ENCODE measurements around the gene NCOA3.
"Not testable (repeated sequence)": the region's sequence is repeated elsewhere in the genome, so short reads cannot be mapped to it uniquely, and the experiment has no call there.

NCOA3 gene

DNA sequence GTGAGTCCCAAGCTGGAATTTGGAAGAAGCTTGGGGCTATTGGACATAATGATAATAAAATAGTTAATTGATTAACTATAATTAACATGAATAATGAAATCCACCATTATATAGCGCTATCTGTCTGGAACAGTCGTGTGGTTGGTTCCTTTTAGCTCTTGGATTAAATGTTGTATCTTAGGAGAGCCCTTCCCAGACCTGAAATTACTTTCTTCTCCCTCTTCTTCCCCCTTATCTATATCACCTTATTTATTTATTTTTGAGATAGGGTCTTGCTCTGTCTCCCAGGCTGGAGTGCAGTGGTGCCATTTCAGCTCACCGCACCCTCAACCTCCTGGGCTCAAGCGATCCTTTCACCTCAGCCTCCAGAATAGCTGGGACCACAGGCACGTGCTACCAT lies 64.6 kb downstream of the NCOA3 start:
- no peak for DNase-seq (ENCODE audit: low read depth)

DNA sequence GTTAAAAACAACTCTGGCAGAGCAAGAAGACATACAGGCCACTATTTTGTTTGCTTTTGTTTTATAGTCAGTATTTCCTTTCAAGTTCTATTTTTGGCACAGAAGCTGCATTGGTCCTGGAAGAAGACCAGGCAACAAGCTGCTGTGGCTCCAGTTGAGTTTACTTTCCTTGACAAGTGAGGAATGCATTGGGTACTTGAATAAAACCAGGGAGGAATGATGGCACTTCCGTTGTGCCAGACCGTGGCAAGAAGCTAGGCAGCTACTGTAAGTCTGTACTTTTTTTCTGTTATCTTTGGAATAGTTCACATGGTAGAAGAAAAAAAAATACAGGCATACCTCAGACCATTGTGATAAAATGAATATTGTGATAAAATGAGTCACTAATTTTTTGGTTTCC lies 66.3 kb downstream of the NCOA3 start:
- no peak for DNase-seq (ENCODE audit: low read depth)

DNA sequence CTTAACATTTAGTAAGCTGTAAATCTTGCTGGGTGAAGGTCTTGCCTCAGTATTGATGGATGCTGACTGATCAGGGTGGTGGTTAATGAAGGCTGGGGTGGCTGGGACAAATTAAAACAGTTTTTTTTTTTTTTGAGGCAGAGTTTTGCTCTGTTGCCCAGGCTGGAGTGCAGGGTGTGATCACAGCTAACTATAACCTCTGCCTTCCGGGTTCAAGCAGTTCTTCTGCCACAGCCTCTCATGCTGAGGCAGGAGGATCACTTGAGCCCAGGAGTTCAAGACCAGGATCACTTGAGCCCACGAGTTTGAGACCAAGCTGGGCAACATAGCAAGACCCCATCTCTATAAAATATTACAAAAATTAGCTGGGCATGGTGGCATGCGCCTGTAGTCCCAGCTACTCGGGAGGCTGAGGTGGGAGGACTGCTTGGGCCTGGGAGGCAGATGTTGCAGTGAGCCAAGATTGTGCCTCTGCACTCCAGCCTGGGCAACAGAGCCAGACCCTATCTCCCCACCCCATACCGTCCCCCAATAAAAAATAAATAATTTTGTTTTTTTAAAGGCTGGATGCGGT lies 67.2 kb downstream of the NCOA3 start:
- DNase-seq (ENCODE audit: low read depth) = no peak

DNA sequence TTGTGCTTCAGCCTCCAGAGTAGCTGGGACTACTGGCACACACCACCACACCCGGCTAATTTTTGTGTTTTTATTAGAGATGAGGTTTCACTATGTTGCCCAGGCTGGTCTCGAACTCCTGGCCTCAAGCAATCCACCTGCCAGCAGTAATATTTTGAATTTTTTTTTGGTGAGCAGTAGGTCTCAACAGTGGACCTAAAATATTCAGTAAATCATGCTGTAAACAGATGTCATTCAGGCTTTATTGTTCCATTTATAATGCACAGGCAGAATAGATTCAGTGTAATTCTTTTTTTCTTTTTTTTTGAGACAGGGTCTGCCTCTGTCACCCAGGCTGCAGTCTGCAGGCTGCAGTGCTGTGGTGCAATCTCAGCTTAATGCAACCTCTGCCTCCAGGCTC lies 69.7 kb downstream of the NCOA3 start:
- DNase-seq (ENCODE audit: low read depth) = no peak

DNA sequence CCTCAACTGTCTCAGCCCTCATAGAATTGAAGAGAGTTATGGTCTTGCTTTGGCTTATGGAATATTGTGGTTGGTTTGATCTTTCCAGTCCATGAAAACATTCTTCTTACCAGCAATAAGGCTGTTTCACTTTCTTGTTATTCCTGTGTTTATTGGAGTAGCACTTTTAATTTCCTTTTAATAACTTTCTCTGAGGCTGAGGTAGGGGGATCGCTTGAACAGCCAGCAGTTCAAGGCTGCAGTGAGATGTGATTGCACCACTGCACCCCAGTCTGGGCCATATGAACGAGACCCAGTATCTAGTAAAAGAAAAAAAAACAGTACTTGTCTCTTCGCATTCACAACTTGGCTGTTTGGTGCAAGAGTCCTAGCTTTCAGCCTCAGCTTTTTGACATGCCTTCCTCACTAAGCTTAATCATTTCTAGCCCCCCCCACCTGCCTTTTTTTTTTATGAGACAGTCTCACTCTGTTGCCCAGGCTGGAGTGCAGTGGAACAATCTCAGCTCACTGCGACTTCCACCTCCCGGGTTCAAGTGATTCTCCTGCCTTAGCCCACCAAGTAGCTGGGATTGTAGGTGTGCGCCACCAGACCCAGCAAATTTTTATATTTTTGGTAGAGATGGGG lies 70.5 kb downstream of the NCOA3 start:
- no peak for DNase-seq (ENCODE audit: low read depth)

DNA sequence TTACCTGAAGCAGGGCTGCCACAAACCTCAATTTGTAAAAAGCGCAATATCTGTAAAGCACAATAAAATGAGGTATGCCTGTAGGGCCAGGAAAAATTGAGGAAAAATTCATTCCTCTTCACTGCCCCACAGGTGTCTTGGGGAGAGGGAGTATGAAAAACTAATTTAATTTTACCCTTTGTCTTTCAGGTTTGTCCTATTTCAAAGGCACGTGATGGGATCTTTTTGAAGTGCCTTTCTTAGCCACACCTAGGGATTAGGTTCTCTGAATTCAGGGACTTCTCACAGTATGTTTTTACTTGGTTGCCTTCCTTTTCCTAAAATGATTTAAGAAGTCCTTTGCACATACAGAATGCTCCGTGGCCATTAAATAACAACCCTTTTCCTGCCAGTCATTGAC lies 71.9 kb downstream of the NCOA3 start:
- no peak for DNase-seq (ENCODE audit: low read depth)

DNA sequence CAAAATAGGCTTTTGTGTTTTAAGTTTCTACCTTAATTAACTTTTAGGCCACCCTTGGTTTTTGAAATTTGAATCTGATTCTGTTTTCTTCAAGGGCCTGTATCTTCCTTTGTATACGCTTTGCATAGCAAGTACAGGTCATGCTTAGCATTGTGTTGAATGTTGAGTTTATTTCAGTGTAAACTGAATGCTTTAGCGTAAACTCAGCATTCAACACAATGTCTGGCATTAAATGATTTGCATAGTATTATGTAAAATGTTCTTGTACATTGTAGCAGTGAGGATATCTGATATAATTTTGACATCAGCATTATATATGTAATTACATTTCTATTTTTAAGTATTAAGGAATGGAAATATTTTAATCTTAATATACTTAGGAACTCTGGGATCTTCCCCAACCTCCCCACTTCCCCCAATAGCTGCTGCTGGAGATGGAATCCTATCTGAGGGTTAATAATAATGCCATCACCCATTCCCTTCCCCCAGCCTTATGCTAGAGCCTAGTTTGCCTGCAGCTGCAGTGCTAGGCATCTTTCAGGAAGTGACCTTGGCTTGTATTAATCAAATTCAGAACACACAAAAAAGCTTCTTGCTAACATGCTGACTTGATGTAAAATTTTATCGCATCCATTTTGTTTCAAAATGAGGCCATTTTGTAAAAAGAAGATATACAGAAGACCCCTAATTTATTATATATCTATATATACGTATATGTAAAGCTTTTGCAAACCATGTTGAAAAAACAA lies 73.1 kb downstream of the NCOA3 start:
- DNase-seq (ENCODE audit: low read depth) = no peak

DNA sequence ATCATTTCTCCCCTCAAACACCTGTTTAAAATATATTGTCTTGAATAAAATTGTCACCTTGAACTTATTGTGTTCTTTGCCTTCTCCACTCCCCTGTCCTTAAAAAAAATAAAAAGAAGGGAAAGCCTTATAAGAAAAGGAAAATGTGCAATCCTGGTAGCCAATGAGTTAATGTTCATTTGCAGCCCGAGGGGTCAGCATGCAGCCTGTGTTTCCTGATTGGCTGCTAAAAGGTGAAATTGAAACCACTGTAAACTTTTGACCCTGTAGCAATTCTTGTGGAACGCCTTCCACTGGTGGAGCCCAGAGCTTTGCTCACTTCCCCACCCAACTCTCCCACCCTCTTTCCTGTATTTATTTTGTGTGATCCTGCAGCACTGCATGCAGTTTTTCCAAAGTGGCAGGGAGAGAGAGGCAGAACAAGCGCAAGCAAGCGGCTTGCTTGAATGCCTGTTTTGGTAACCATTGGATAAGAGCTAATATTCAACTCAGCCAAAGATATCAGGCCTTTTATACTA lies 74.9 kb downstream of the NCOA3 start:
- DNase-seq (ENCODE audit: low read depth) = no peak

DNA sequence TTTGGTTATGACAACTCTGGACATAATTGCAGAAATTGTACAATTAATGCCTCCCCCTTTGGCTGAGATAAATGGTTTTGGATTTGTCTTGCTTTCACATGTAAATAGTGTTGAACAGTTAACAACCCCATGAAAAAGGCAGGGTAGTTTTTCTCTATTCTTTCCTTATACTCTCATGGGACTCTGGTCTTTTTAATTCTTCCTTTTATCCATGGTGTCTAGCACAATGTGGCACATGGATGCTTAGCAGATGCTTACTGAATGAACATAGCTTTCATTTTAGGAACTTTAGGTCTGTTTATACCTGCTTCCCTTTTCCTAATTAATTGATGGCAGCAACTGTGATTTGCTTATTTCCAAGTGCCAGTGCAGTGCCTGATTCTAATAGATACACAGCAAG lies 75.6 kb downstream of the NCOA3 start:
- DNase-seq (ENCODE audit: low read depth) = no peak

DNA sequence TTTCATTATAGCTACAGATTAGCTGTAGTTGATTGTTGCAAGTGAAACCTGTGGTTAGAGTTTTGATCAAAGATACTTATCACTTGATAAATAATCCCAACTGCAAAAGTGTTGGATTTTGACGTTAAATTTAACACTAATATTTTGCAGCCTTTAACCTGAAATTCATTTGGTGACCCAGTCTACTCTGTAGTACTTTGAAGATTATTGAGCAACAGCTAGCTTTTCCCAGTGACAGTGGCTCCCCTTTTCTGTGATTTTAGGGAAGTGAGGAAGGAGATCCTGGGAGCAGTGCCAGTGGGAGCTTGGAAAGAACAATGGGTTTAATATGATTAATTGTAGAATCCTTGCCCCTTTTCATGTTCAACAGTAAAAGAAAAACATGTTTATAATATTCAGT lies 76.9 kb downstream of the NCOA3 start:
- no peak for DNase-seq (ENCODE audit: low read depth)

DNA sequence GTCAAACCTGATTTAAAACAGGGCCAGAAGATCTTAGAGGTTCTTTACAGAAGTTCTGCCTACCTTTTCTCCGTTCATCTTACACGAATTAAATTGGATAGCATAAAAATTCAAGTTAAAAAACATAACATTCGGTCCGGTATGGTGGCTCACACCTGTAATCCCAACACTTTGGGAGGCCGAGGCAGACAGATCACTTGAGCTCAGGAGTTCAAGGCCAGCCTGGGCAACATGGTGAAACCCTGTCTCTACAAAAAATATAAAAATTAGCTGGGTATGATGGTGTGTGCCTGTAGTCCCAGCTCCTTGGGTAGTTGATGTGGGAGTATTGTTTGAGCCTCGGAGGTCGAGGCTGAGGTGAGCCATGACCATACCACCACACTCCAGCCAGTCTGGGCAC lies 79.0 kb downstream of the NCOA3 start:
- DNase-seq (ENCODE audit: low read depth) = not testable (repeated sequence)

DNA sequence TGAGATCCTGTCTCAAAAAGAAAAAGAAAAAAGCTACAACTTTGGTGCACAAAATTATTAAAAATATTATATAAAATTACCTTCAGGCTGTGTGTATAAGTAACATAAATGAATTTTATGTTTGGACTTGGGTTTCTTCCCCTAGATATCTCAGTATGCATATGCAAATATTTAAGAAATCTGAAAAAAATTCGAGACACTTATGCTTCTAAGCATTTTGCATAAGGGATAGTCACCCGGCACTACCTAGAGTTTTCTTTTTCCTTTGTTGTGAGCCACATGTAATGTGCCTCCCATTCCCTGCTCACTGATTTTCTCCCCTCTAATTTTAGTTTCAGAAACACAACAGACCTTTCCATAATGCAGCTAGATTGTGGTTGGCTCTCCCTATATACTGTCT lies 79.4 kb downstream of the NCOA3 start:
- no peak for DNase-seq (ENCODE audit: low read depth)

DNA sequence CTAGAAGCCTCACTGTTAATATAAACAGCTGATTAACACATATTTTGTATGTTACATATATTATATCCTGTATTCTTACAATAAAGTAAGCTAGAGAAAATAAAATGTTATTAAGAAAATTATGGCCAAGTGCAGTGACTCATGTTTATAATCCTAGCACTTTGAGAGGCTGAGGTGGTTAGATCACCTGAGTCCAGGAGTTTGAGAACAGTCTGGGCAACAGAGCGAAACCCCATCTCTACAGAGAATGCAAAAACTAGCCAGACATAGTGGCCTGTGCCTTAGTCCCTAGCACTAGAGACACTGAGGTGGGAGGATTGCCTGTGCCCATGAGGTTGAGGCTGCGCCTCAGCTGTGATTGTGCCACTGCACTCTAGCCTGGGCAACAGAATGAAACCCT lies 81.9 kb downstream of the NCOA3 start:
- no peak for DNase-seq (ENCODE audit: low read depth)

DNA sequence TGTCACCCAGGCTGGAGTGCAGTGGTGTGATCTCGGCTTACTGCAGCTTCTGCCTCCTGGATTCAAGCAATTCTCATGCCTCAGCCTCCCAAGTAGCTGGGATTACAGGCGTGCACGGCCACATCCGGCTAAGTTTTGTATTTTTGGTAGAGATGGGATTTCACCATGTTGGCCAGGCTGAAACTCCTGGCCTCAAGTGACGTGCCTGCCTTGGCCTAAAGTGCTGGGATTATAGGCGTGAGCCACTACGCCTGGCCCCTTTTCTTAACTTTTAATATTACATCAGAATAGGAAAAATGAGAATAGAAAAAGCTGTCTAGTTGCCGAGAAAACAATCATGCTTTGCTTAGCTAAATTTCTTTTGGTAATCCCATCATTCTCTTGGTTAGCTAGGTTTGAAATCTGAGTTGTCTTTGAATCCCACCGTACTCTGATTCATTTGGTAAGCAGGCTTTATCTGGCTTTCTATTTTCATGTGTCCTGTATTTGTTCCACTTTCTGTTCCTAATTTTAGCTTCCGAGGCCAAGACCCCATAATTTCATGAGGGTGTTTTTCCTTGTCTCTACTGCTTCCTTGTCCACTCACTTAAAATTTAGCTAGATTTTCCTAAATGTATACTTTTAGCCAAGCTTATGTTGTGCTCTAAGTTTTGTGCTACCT lies 83.5 kb downstream of the NCOA3 start:
- no peak for DNase-seq (ENCODE audit: low read depth)

DNA sequence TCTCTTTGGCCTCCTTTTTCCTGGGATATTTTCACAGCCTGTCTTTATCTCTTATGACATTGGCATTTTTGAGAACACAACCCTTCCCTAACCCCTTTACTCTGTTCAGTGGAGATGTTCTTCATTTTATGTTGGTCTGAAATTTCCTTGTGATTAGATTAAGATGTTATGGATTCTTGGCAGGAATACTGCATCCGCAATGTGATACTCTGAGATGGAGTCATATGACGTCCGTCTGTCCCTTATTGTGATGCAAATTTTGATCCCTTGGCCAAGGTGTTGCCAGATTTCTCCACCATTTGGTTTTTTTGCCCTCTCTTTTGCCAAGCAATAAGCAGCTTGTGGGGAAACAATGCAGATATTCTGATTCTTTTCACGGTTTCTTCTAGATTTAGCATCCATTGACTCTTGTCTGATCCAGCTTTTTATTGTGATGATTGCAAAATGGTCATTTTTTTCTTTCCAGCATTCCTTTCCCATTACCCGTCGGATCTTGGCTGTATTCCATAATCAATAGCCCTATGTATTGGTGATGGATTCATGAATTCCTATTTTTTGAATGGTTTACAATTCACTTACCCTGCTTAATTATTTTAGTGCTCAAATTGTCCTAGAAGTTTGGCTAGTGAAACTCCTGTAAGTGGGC lies 85.1 kb downstream of the NCOA3 start:
- DNase-seq (ENCODE audit: low read depth) = no peak

DNA sequence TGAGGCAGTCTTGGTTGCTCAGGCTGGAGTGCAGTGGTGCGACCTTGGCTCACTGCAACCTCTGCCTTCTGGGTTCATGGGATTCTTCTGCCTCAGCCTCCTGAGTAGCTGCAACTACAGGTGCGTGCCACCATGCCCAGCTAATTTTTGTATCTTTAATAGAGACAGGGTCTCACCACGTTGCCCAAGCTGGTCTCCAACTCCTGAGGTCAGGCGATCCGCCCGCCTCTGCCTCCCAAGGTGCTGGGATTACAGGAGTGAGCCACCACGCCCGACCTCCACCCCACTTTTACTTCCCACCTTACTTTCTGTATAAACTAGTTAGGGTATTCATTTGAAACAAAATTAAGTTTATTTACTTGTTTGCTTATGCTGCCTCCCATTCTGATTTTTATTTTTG lies 86.5 kb downstream of the NCOA3 start:
- DNase-seq (ENCODE audit: low read depth) = no peak

DNA sequence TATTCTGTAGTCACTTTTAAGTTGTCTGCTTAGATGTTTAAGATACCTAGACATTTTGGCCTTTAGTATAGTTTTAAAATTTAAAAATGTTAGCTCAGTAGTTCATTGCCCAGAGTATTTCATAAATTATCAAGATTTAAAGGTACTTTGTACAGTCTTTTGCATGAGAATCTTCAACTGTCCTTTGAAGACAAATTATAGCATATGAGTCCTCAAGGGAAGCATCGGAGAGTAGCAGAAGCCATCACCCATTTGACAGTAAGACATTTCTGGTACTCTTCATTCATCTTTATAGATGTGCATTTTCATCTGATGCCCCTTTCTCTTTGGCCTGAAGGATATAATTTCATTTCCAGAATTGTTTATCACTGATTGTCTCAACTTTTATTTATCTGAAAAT lies 89.5 kb downstream of the NCOA3 start:
- DNase-seq (ENCODE audit: low read depth) = no peak

DNA sequence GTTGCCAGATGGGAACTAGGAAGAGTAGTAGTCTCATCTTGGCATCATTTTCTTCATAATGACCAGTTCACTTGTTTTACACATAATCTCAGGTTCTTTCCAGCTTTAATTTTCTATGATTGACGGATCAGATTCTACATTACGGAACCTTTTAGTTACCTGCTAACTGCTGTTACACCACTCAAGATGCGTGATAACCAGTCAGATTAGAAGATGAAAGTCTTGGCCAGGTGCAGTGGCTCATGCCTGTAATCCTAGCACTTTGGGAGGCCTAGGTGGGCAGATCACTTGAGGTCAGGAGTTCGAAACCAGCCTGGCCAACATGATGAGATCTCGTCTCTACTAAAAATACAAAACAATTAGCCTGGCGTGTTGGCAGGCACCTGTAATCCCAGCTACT lies 92.5 kb downstream of the NCOA3 start:
- DNase-seq (ENCODE audit: low read depth) = no peak

DNA sequence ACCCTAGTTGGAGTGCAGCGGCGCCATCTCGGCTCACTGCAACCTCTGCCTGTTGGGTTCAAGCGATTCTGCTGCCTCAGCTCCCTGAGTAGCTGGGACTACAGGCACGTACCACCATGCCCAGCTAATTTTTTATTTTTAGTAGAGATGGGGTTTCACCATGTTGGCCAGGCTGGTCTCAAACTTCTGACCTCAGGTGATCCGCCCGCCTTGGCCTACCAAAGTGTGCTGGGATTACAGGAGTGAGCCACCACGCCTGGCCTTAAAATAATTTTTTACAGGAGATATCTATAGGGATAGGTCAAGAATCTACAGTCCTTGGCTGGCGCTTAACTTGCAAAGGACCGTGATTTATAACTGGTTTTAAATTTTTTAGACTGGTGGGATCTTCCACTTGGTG lies 93.5 kb downstream of the NCOA3 start:
- DNase-seq (ENCODE audit: low read depth) = not testable (repeated sequence)

DNA sequence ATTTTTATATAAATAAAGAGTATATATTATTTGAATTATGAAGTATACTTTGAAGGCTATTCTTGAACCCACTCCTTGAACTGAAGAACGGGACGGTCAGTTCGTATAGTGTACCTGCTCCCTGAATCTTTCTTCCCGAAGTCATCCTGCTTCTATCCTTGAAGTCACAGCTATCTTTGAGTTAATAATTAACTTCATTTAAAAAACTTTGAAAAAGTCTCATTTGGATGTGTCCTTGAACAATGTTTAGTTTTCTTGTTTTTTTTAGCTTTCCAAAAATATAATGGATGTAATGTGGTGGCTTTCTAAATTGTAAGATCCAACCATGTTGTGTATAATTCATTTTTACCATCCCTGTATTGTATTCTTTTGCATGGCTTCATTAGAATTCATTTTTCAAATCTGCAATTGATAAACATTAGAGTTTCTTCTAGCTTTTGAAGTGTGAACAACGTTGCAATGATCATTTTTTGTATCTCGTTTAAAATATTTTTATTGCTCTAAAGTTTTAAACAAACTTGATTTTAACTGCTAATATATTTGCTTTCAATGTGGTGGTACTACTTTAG lies 94.4 kb downstream of the NCOA3 start:
- no peak for DNase-seq (ENCODE audit: low read depth)

DNA sequence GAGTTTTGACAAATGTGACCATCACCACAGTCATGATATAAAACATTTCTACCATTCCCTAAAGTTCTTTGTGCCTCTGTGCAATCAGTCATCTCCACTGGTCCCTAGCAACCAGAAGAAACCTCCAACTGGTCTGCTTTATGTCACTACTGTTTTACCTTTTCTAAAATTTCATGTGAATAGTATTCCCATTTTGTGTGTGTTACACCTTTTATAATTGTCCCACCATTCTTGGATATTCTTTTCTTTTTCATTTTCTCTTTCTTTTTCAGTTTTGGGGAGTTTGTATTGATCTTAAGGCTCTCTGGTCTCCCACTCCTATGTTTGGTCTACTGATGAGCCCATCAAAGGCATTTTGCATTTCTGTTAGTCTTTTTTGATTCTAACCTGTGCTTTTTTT lies 95.4 kb downstream of the NCOA3 start:
- DNase-seq (ENCODE audit: low read depth) = no peak
